GM08714 (cell line): ENCODE measurements around the gene HTD2.
"Not testable (repeated sequence)": the region's sequence is repeated elsewhere in the genome, so short reads cannot be mapped to it uniquely, and the experiment has no call there.

Source experiments
- H3K4me3 ChIP-seq: fragments of 200-500 bp; sonication (Bioruptor generic); 2 replicates; pipeline ENCODE4 v1.5.1; 2014; ENCODE audit warnings: mild to moderate bottlenecking, low read length, inconsistent platforms
- ZNF274 ChIP-seq: IDR thresholded peaks from 2 replicates; pipeline ENCODE4 v1.6.1; 2012; ENCODE audit warnings: mild to moderate bottlenecking, low read depth, low read length

HTD2 gene

DNA sequence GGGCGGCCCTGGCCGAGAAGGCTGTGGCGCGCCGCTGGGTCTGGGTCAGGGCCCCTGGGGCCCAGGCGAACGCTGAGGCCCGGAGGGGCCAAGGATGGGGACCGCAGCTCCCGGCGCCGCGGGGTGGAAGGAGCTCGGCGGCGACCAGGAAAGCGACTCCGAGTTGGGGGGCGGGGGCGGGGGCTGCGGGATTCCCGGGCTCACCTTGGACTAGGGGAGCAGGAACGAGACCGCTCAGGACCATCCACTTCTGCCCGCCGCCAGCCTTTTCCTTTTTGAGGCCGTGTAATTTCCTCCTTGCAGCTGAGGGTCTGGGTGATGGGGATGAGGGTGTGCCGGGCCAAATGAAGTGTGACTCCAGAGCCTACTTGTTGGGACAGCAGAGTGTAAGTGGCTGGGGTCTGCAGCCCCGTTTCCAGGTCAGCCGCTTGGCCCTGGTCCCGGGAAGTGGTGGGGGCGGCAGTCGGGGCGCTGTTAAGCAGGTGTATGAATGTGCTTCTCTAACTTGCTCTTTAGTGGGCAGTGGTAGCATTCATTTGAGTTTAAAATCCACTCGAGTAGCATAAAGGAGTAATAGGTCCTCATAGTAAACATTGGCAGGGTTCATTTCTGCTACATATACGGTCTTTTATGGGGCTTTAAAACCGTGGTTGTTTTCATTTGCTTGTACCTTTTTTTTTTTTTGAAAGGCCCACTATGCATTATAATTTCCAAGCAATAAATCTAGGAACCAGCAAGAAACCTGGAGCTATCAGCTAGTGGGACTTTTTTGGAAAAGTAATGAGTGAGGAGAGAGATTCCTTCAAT, 27.1 kb downstream of the HTD2 start:
- H3K4me3 ChIP-seq = peak overlapping the region; percentile 73
- TF ChIP-seq ZNF274 = no peak

GRCh38 chr3:58334013-58334321, 27.6 kb downstream of the HTD2 start:
- peak overlapping the region; percentile 73 for H3K4me3 ChIP-seq
- TF ChIP-seq ZNF274 = no peak

DNA sequence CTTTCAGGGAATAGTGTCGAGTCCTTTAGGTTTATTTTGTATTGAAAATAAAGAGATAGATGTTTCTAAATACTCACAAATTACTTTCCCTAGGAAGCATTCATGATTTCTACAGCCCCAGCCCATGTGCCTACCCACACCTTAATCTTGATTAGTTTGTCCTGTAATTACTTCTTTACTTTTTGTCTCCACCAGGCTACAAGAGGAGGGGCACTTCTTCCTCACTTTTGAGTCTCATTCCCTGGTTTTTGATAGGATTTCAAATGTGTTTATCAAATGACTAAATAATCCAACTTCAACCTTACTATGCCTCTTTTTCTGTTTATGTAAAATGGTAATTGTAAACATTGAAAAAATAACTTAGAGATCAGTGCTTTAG, 28.2 kb downstream of the HTD2 start:
- no peak overlapping the region; the same call in 1 of the 2 replicates for H3K4me3 ChIP-seq
- no peak for TF ChIP-seq ZNF274

DNA sequence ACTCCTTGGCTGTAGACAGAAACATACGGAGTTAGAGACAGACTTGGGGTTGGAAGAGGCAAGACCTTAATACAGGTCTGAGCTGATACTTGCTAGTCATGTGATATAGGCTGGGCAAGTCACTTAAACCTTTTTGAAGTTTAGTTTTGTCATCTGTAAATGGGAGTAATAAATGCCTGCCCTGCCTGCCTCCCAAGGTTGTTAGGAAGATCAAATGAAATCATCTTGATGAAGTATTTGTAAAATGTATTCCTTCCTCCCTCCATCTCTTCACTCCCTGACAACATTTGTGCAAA, 29.3 kb downstream of the HTD2 start:
- no peak for TF ChIP-seq ZNF274
- H3K4me3 ChIP-seq = no peak overlapping the region

- TF ChIP-seq ZNF274 = no peak
- no peak overlapping the region for H3K4me3 ChIP-seq
Measured at GRCh38 chr3:58336135-58336882, 30.0 kb downstream of the HTD2 start.

- TF ChIP-seq ZNF274 = no peak
- no peak overlapping the region for H3K4me3 ChIP-seq
Measured at GRCh38 chr3:58337190-58337589, 30.9 kb downstream of the HTD2 start.

DNA sequence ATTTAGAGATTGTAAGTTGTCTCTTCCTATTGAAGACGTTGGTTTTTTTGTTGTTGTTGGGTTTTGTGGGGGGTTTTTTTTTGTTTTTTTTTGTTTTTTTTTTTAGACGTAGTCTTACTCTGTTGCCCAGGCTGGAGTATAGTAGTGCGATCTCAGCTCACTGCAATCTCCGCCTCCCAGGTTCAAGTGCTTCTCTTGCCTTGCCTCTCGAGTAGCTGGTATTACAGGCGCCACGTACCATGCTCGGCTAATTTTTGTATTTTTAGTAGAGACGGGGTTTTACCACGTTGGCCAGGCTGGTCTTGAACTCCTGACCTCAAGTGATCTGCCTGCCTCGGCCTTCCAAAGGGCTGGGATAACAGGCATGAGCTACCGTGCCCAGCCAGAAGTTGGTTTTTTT, 32.8 kb downstream of the HTD2 start:
- not testable (repeated sequence) for H3K4me3 ChIP-seq

DNA sequence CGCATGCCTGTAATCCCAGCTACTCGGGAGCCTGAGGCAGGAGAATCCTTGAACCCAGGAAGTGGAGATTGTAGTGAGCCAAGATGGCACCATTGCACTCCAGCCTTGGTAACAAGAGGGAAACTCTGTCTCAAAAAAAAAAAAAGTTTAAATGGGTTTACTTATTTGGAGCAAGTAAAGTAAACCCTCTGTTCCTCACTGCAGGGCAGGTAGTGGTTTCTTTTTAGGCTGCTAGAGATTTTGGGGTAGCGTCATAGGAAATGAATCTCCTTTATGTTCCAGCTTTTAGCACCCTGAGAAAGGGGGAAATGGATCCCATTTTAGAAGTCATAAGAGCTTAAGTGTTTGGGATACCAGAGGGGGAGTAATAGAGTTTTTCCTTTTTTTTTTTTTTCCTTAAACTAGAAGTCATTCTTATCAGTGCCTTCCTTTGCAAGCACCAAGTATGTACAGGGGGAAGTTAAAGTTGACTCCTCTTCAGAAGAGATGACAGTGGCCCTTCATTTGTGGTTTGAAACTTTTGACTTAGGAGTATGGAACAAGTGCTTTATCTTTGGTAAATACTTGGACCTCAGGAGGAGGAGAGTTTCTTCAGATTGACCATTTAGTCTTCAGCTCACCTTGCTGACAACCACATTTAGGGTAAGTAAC, 34.4 kb downstream of the HTD2 start:
- no peak for TF ChIP-seq ZNF274
- H3K4me3 ChIP-seq = no peak overlapping the region

DNA sequence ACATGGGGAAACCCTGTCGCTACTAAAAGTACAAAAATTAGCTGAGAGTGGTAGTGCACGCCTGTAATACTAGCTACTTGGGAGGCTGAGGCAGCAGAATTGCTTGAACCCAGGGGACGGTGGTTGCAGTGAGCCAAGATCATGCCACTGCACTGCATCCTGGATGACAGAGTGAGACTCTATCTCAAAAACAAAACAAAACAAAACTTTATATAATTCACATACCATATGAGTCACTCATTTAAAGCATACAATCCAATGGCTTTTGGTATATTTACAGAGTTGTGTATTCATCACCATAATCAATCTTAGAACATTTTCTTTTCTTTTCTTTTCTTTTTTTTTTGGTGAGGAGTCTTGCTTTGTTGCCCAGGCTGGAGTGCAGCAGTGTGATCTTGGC, 35.1 kb downstream of the HTD2 start:
- H3K4me3 ChIP-seq = no peak overlapping the region
- no peak for TF ChIP-seq ZNF274

DNA sequence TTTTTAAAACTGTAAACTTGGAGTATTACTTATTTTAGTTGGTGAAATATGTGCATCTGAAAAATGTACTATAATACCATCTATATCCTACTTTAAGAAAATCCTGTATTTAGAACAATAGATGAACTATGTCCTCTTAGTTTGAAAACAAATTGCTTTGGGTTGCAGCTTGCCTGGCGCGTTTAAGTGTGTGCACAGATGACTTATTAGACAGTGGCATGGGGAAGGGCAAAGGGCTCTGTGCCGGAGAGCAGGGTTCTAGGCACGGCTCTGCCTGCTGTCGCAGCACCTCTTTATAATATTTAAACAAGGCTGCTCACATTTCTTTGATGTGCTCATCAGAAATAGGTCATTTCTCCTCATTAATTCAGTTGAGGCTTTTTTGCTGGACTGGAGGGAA, 36.4 kb downstream of the HTD2 start:
- no peak for TF ChIP-seq ZNF274
- H3K4me3 ChIP-seq = no peak overlapping the region

DNA sequence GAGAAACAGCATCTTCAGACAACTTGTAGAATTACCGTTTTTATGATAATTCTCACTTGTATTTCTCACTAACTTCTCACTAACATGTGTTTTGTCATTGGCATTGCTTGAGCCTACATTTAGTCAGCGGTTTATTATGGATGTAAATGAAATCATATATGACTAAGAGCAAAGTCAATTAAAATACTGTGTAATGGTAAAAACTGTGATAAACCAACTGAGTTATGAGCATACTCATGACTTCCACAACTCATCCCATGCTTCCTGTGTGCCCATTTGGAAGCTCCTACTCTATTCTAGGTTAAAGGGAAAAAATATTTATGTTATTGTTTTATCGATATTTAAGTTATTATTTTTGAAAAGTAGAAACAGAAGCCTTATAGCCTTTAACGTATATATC, 39.1 kb downstream of the HTD2 start:
- no peak overlapping the region for H3K4me3 ChIP-seq
- TF ChIP-seq ZNF274 = no peak

DNA sequence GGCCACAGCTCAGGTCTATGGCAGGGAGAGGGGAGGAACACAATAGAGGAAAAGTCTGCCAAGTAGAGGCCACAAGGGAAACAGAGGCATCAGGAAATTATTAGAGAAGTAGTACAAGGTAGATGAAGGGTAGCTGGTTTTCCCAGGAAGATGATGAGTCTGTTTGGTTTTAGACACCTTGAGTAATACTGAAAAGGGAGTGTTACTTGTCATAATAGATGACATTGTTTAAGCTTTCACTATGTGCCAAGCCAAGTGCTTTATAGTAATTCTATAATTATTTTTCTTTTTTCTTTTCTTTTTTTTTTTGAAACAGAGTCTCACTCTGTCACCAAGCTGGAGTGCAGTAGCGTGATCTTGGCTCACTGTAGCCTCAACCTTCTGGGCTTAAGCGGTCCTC, 40.0 kb downstream of the HTD2 start:
- no peak overlapping the region for H3K4me3 ChIP-seq
- no peak for TF ChIP-seq ZNF274

GRCh38 chr3:58347984-58348383, 41.7 kb downstream of the HTD2 start:
- no peak overlapping the region for H3K4me3 ChIP-seq
- TF ChIP-seq ZNF274 = no peak

DNA sequence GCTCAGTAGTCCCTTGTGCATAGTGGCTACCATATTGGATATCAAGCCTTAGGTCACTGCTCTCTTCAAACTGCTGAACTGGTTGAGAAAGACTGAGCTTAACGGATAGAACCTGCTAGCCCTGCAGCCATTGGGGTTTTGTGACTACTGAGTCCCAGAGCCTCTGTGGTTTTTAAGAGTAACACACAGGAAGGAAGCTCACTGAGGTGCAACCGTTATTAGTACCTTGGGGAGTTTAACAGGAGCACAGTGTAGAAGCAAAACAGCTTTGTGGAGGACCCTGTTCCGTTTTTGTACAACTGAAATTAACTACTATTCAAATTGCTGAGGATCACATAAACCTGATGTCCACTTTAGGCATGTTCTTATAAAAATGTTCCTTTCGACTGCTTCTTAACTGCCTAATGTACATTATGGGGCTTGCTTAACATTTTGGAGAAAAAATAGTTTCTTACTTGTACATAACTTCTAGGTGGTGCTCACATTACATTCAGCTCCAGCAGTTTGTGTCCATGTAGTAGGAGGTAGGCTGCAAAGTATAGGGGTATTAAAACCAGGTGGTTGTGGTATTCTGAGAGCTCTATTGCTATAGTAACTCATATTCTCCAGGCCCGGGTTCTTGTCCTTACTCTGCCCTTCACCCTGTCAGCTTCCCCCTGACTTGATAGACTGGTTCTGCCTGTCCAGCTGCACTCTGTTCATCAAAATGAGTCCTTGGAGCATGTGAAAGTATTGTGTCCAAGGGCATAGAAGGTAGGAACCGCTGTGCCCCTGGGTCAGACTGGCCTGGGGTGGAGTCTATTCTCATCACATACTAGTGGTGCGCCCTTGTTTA, 43.7 kb downstream of the HTD2 start:
- TF ChIP-seq ZNF274 = no peak
- peak overlapping the region; percentile 41; the same call in 1 of the 2 replicates for H3K4me3 ChIP-seq

GRCh38 chr3:58350627-58351013, 44.3 kb downstream of the HTD2 start:
- peak overlapping the region; percentile 41; the same call in 1 of the 2 replicates for H3K4me3 ChIP-seq
- no peak for TF ChIP-seq ZNF274
